ENCODE data around the gene OGFR. TPM values are rescaled to one million over a fixed set of nuclear protein-coding genes. Genes with fewer than 3 reads are reported as not detected.
"Not testable (repeated sequence)": the region's sequence is repeated elsewhere in the genome, so short reads cannot be mapped to it uniquely, and the experiment has no call there.

OGFR gene
- total RNA-seq, 1 donor from 2014 or later, result 23.0 TPM

GRCh38 chr20:62837790-62838127 is 33.1 kb downstream of the OGFR start:
- no peak for DNase-seq (ENCODE audit: low read depth in 2 of 2)

- peak in 1 of 2 donors; percentile 93 for DNase-seq (ENCODE audit: low read depth in 2 of 2)
These were observed 33.7 kb downstream of the OGFR start for GRCh38 chr20:62838128-62838891.

GRCh38 chr20:62839261-62839660 is 34.6 kb downstream of the OGFR start:
- no peak for DNase-seq (ENCODE audit: low read depth in 2 of 2)

GRCh38 chr20:62839816-62840215 is 35.2 kb downstream of the OGFR start:
- no peak for DNase-seq (ENCODE audit: low read depth in 2 of 2)

- DNase-seq (ENCODE audit: low read depth in 2 of 2), result no peak
These were observed 35.9 kb downstream of the OGFR start for GRCh38 chr20:62840244-62841197.

GRCh38 chr20:62841705-62842212 is 37.1 kb downstream of the OGFR start:
- no peak for DNase-seq (ENCODE audit: low read depth in 2 of 2)

GRCh38 chr20:62843656-62844055 is 39.0 kb downstream of the OGFR start:
- no peak for DNase-seq (ENCODE audit: low read depth in 2 of 2)

- no peak for DNase-seq (ENCODE audit: low read depth in 2 of 2)
These were observed 39.5 kb downstream of the OGFR start for GRCh38 chr20:62844182-62844581.

- DNase-seq (ENCODE audit: low read depth in 2 of 2), result no peak
These were observed 41.0 kb downstream of the OGFR start for GRCh38 chr20:62845416-62846160.

- DNase-seq (ENCODE audit: low read depth in 2 of 2), result no peak
These were observed 41.7 kb downstream of the OGFR start for GRCh38 chr20:62846166-62846890.

GRCh38 chr20:62848917-62849316 is 44.3 kb downstream of the OGFR start:
- DNase-seq (ENCODE audit: low read depth in 2 of 2), result not testable (repeated sequence)

- no peak for DNase-seq (ENCODE audit: low read depth in 2 of 2)
These were observed 44.8 kb downstream of the OGFR start for GRCh38 chr20:62849431-62849830.

GRCh38 chr20:62850333-62850974 is 45.8 kb downstream of the OGFR start:
- no peak for DNase-seq (ENCODE audit: low read depth in 2 of 2)

- DNase-seq (ENCODE audit: low read depth in 2 of 2), result no peak
These were observed 47.6 kb downstream of the OGFR start for GRCh38 chr20:62852196-62852595.

GRCh38 chr20:62852841-62853240 is 48.2 kb downstream of the OGFR start:
- no peak for DNase-seq (ENCODE audit: low read depth in 2 of 2)

GRCh38 chr20:62853304-62853703 is 48.7 kb downstream of the OGFR start:
- not testable (repeated sequence) for DNase-seq (ENCODE audit: low read depth in 2 of 2)

GRCh38 chr20:62854121-62854520 is 49.5 kb downstream of the OGFR start:
- DNase-seq (ENCODE audit: low read depth in 2 of 2), result no peak

GRCh38 chr20:62855120-62855519 is 50.5 kb downstream of the OGFR start:
- no peak for DNase-seq (ENCODE audit: low read depth in 2 of 2)

- DNase-seq (ENCODE audit: low read depth in 2 of 2), result no peak
These were observed 52.4 kb downstream of the OGFR start for GRCh38 chr20:62856931-62857619.
